Spleen (tissue), 11 donors: ENCODE measurements around the gene SLC7A6OS. TPM values are rescaled to one million over a fixed set of nuclear protein-coding genes. Genes with fewer than 3 reads are reported as not detected.
A peak's percentile ranks its signal among the peaks of the same experiment; 100 is the strongest.

Experiments
- DNase-seq: peaks from one replicate; pipeline ENCODE4 v3.0.0-alpha.2; 2020
- H3K27ac ChIP-seq, 8 donors: fragments of 200-600 bp; sonication (generic) in 7 of 8; 1 replicate in 4 of 8; 2 replicates in 4 of 8; pipeline versions ENCODE4 v1.5.0 to v1.8.0; 2016 to 2021; ENCODE audit warnings: inconsistent platforms in 4 of 8, mild to moderate bottlenecking in 4 of 8, moderate library complexity in 1 of 8
- H3K27me3 ChIP-seq, 7 donors: fragments of 200-600 bp; sonication (generic) in 6 of 7; replicated peaks in 1 of 7; 1 replicate in 4 of 7; 2 replicates in 3 of 7; pipeline versions ENCODE4 v1.5.0 to v1.8.0; 2016 to 2021; ENCODE audit warnings: inconsistent platforms in 3 of 7, mild to moderate bottlenecking in 1 of 7
- H3K36me3 ChIP-seq, 6 donors: fragments of 200-600 bp; sonication (generic) in 5 of 6; 1 replicate in 4 of 6; 2 replicates in 2 of 6; pipeline versions ENCODE4 v1.5.0 to v1.8.0; 2016 to 2021; ENCODE audit warnings: inconsistent platforms in 2 of 6
- H3K4me1 ChIP-seq, 6 donors: fragments of 200-600 bp; sonication (generic) in 5 of 6; 1 replicate in 3 of 6; 2 replicates in 3 of 6; pipeline versions ENCODE4 v1.5.0 to v1.8.0; 2016 to 2021; ENCODE audit warnings: inconsistent platforms in 3 of 6
- H3K4me3 ChIP-seq, 8 donors: fragments of 200-600 bp; sonication (generic) in 7 of 8; 1 replicate in 4 of 8; 2 replicates in 4 of 8; pipeline versions ENCODE4 v1.5.0 to v1.8.0; 2016 to 2021; ENCODE audit warnings: inconsistent platforms in 4 of 8, mild to moderate bottlenecking in 4 of 8, moderate library complexity in 2 of 8
- H3K9me3 ChIP-seq, 8 donors: fragments of 200-600 bp; sonication (generic) in 7 of 8; 1 replicate in 4 of 8; 2 replicates in 4 of 8; pipeline versions ENCODE4 v1.5.0 to v1.8.0; 2016 to 2021; ENCODE audit warnings: inconsistent platforms in 4 of 8
- CTCF ChIP-seq, 11 experiments: fragments of 200-600 bp in 7 of 11; fragments of 450-650 bp in 4 of 11; sonication (generic) in 4 of 11; IDR thresholded peaks in 8 of 11; conservative IDR thresholded peaks in 3 of 11; 1 replicate in 7 of 11; 2 replicates in 4 of 11; pipeline versions ENCODE4 v1.4.0 to v1.8.0; 2016 to 2021; ENCODE audit warnings: antibody characterized with exemption in 11 of 11, inconsistent platforms in 4 of 11, mild to moderate bottlenecking in 1 of 11
- POLR2A ChIP-seq, 3 donors: fragments of 450-650 bp; IDR thresholded peaks; one replicate each; pipeline ENCODE4 v1.5.1; 2017; ENCODE audit warnings: antibody characterized with exemption in 3 of 3, mild to moderate bottlenecking in 1 of 3
- POLR2AphosphoS5 ChIP-seq, 3 donors: sonication (generic); formaldehyde crosslinking; IDR thresholded peaks; one replicate each; pipeline ENCODE4 v1.5.1; 2017; ENCODE audit warnings: antibody characterized with exemption in 3 of 3
- WGBS, 5 donors: extraction: QIAGEN DNeasy Blood & Tissue Kit in 3 of 5; methylation state at CpG; one replicate each; pipeline versions ENCODE4 v1.1.5 to v1.1.7; 2013 to 2018; 5-methylcytosine and 5-hydroxymethylcytosine counted together
- intact Hi-C: fragments of 100-400 bp; cut with DNase I; formaldehyde crosslinking; loops from one replicate; pipeline ENCODE4 v1.15.0; 2023; ENCODE audit warnings: low total_unique reads
- polyA plus RNA-seq, 3 donors: library from polyadenylated mRNA; stranded (reverse); fragments of 200-250 nt; gene quantifications; one replicate each; pipeline ENCODE4 v1.2.1, GENCODE V29; 2013
- total RNA-seq, 7 donors: library from RNA; depleted of rRNA in 3 of 7; stranded (reverse); fragments of >200 nt in 3 of 7; fragmentation: NEBNext Ultra II Directional in 4 of 7; extraction: Animal tissue kit (Norgen Biotek cat#: 25700) in 4 of 7; gene quantifications; one replicate each; pipeline versions ENCODE4 v1.1.0 to v1.2.1, GENCODE V29; 2016 to 2021
- donor health status: healthy with polysubstance abuse.
- donor health status: DM: no; HTN: no; CAD: no; lungs with moderate emphysema.
- donor health status: DM: no; HTN: no; CAD: no.
- donor health status: Bipolar disorder and iron deficiency.
- donor health status: healthy.
- donor health status: DM: no; HTN: no; CAD: no.
- donor health status: DM: yes; HTN: yes; CAD: no.

Gene SLC7A6OS
- total and polyA plus RNA-seq, 10 donors = 7.5 to 30.6 (median 23.5) TPM

- no peaks in the 10 kb centered on the region for H3K27me3 ChIP-seq
- peaks cover 36 to 88% (median 48%) of the 10 kb centered on the region in 6 donors for H3K4me1 ChIP-seq
- H3K9me3 ChIP-seq = no peaks in the 10 kb centered on the region
- H3K4me3 ChIP-seq = no peak overlapping the region
- intact Hi-C loops = no loop called here
- H3K36me3 ChIP-seq = peaks cover 0 to 58% (median 4%) of the 10 kb centered on the region in 6 donors
- TF ChIP-seq POLR2A (IDR thresholded peaks at IDR 0.05) (no peak), POLR2AphosphoS5 (IDR thresholded peaks at IDR 0.05) (no peak), CTCF (IDR thresholded peaks at IDR 0.05 in 8 of 11, conservative IDR thresholded peaks at IDR 0.05 in 3 of 11) (no peak)
- 65 to 79% (median 74%) methylated on average over 4 of the region's 4 CpGs for WGBS, 5 donors
- DNase-seq = no peak
- peak overlapping the region in 3 of 8 donors; percentile 23 to 84 (median 37) for H3K27ac ChIP-seq
These were observed 29.2 kb downstream of the SLC7A6OS start for GRCh38 chr16:68281368-68282063.

- WGBS, 5 donors = 79 to 91% (median 88%) methylated on average over 13 of the region's 13 CpGs
- TF ChIP-seq POLR2AphosphoS5 (IDR thresholded peaks at IDR 0.05) = no peak
- TF ChIP-seq POLR2A (IDR thresholded peaks at IDR 0.05) = no peak
- no peak for TF ChIP-seq CTCF (IDR thresholded peaks at IDR 0.05 in 8 of 11, conservative IDR thresholded peaks at IDR 0.05 in 3 of 11)
- H3K36me3 ChIP-seq = peaks cover 0 to 72% (median 6%) of the 10 kb centered on the region in 6 donors
- H3K27ac ChIP-seq = peak overlapping the region in 2 of 8 donors; percentile 8 to 21
- H3K9me3 ChIP-seq = no peaks in the 10 kb centered on the region
- DNase-seq = no peak
- H3K4me3 ChIP-seq = no peak overlapping the region
- intact Hi-C loops = no loop called here
- H3K27me3 ChIP-seq = no peaks in the 10 kb centered on the region
- peaks cover 29 to 88% (median 48%) of the 10 kb centered on the region in 6 donors for H3K4me1 ChIP-seq
These were observed 30.8 kb downstream of the SLC7A6OS start for GRCh38 chr16:68279726-68280558.

- Histone ChIP-seq H3K4me3 (no peak overlapping the region), H3K36me3 (peaks cover 0 to 88% (median 16%) of the 10 kb centered on the region in 6 donors), H3K27ac (peak overlapping the region; percentile 19 to 73 (median 60)), H3K27me3 (no peaks in the 10 kb centered on the region), H3K4me1 (peaks cover 18 to 88% (median 55%) of the 10 kb centered on the region in 6 donors), H3K9me3 (no peaks in the 10 kb centered on the region)
- TF ChIP-seq POLR2AphosphoS5 (IDR thresholded peaks at IDR 0.05) = no peak
- no peak for TF ChIP-seq POLR2A (IDR thresholded peaks at IDR 0.05)
- TF ChIP-seq CTCF (IDR thresholded peaks at IDR 0.05 in 8 of 11, conservative IDR thresholded peaks at IDR 0.05 in 3 of 11) = no peak
- DNase-seq = no peak
- intact Hi-C loops = no loop called here
- WGBS, 5 donors = 60 to 88% (median 79%) methylated on average over 3 of the region's 3 CpGs
These were observed 34.5 kb downstream of the SLC7A6OS start for GRCh38 chr16:68276223-68276622.
